RWPE2 (cell line): ENCODE data around the gene EFR3B.
A peak's percentile ranks its signal among the peaks of the same experiment; 100 is the strongest.
"Not testable (repeated sequence)": the region's sequence is repeated elsewhere in the genome, so short reads cannot be mapped to it uniquely, and the experiment has no call there.

Source experiments
- ATAC-seq: fragments of 200-7000 bp; cut with Tn5 transposase; 3 replicates; pipeline ENCODE4 v1.9.1; 2021; ENCODE audit warnings: low read depth
- DNase-seq: peaks from one replicate; pipeline ENCODE4 v3.0.0-alpha.2; 2020; ENCODE audit warnings: low spot score
- H3K27ac ChIP-seq: fragments of 450-650 bp; 2 replicates; pipeline ENCODE4 v1.5.1; 2017; ENCODE audit warnings: mild to moderate bottlenecking; ENCODE audit not compliant: poor library complexity, severe bottlenecking
- H3K27me3 ChIP-seq: fragments of 250-450 bp; sonication (Bioruptor Pico); 2 replicates; pipeline ENCODE4 v1.5.1; 2021; ENCODE audit warnings: mild to moderate bottlenecking, moderate library complexity; ENCODE audit not compliant: insufficient read depth, poor library complexity, severe bottlenecking
- H3K36me3 ChIP-seq: fragments of 250-450 bp; sonication (Bioruptor Pico); 2 replicates; pipeline ENCODE4 v1.5.1; 2020; ENCODE audit warnings: low read depth, mild to moderate bottlenecking, moderate library complexity
- H3K4me1 ChIP-seq: fragments of 250-450 bp; sonication (Bioruptor Pico); 2 replicates; pipeline ENCODE4 v1.5.1; 2021; ENCODE audit warnings: mild to moderate bottlenecking, moderate library complexity; ENCODE audit not compliant: insufficient read depth, poor library complexity, severe bottlenecking
- H3K4me3 ChIP-seq: fragments of 250-450 bp; sonication (Bioruptor Pico); 2 replicates; pipeline ENCODE4 v1.5.1; 2021; ENCODE audit warnings: mild to moderate bottlenecking, moderate library complexity; ENCODE audit not compliant: severe bottlenecking
- H3K9me3 ChIP-seq: fragments of 250-450 bp; sonication (Bioruptor Pico); 2 replicates; pipeline ENCODE4 v1.5.1; 2021; ENCODE audit warnings: mild to moderate bottlenecking, moderate library complexity; ENCODE audit not compliant: severe bottlenecking
- CTCF ChIP-seq: fragments of 450-650 bp; IDR thresholded peaks from one replicate; pipeline ENCODE4 v1.5.1; 2017; ENCODE audit warnings: mild to moderate bottlenecking, moderate library complexity; ENCODE audit not compliant: poor library complexity, severe bottlenecking

Gene EFR3B

GRCh38 chr2:25000503-25001324, 41.2 kb upstream of the EFR3B start:
- TF ChIP-seq CTCF: no peak
- peak; percentile 52; the same call in 2 of the 3 replicates for ATAC-seq
- no peak for DNase-seq
- Histone ChIP-seq H3K4me3 (no peak overlapping the region), H3K4me1 (peaks cover 4% of the 10 kb centered on the region), H3K9me3 (no peaks in the 10 kb centered on the region), H3K36me3 (no peaks in the 10 kb centered on the region), H3K27me3 (no peaks in the 10 kb centered on the region), H3K27ac (no peak overlapping the region)

GRCh38 chr2:25001325-25001637, 40.6 kb upstream of the EFR3B start:
- H3K27me3 ChIP-seq: no peaks in the 10 kb centered on the region
- no peaks in the 10 kb centered on the region for H3K9me3 ChIP-seq
- H3K4me3 ChIP-seq: no peak overlapping the region
- H3K36me3 ChIP-seq: no peaks in the 10 kb centered on the region
- no peak for ATAC-seq
- H3K4me1 ChIP-seq: peaks cover 4% of the 10 kb centered on the region
- H3K27ac ChIP-seq: no peak overlapping the region
- DNase-seq: no peak
- TF ChIP-seq CTCF: no peak

GRCh38 chr2:25002066-25002465, 39.8 kb upstream of the EFR3B start:
- Histone ChIP-seq H3K27ac (no peak overlapping the region), H3K4me1 (peaks cover under 1% of the 10 kb centered on the region), H3K9me3 (no peaks in the 10 kb centered on the region), H3K27me3 (no peaks in the 10 kb centered on the region), H3K4me3 (no peak overlapping the region), H3K36me3 (no peaks in the 10 kb centered on the region)
- no peak for TF ChIP-seq CTCF
- DNase-seq (no peak), ATAC-seq (no peak)

- no peaks in the 10 kb centered on the region for H3K36me3 ChIP-seq
- H3K27ac ChIP-seq: no peak overlapping the region
- no peaks in the 10 kb centered on the region for H3K4me1 ChIP-seq
- no peaks in the 10 kb centered on the region for H3K9me3 ChIP-seq
- H3K27me3 ChIP-seq: no peaks in the 10 kb centered on the region
- peak; percentile 23; the same call in 1 of the 3 replicates for ATAC-seq
- no peak for TF ChIP-seq CTCF
- no peak for DNase-seq
- no peak overlapping the region for H3K4me3 ChIP-seq
Observed at GRCh38 chr2:25009954-25010353, 31.9 kb upstream of the EFR3B start.

GRCh38 chr2:25011342-25011741, 30.5 kb upstream of the EFR3B start:
- H3K27me3 ChIP-seq, H3K27ac ChIP-seq, ATAC-seq, DNase-seq, H3K36me3 ChIP-seq, H3K4me1 ChIP-seq, H3K4me3 ChIP-seq, H3K9me3 ChIP-seq: not testable (repeated sequence)
